NCI-H2081 treated with DMSO at 0.1 percent for 48 hours (cell line): ENCODE measurements around the gene EPHB2.

Experiments
- DNase-seq: peaks from one replicate; lab custom pipeline; 2025; lab: John Stamatoyannopoulos, UW

Gene EPHB2

GRCh38 chr1:22860883-22861385 is 150.3 kb downstream of the EPHB2 start:
- DNase-seq, result no peak

- DNase-seq, result no peak
Observed at GRCh38 chr1:22861764-22862440, 151.3 kb downstream of the EPHB2 start.

GRCh38 chr1:22862752-22863151 is 152.1 kb downstream of the EPHB2 start:
- DNase-seq, result no peak

- DNase-seq, result no peak
Observed at GRCh38 chr1:22863766-22864165, 153.1 kb downstream of the EPHB2 start.

GRCh38 chr1:22864886-22865285 is 154.2 kb downstream of the EPHB2 start:
- DNase-seq, result no peak

GRCh38 chr1:22865736-22866135 is 155.1 kb downstream of the EPHB2 start:
- DNase-seq, result no peak

GRCh38 chr1:22866868-22867267 is 156.2 kb downstream of the EPHB2 start:
- no peak for DNase-seq

- no peak for DNase-seq
Observed at GRCh38 chr1:22868331-22868730, 157.7 kb downstream of the EPHB2 start.

GRCh38 chr1:22869325-22869724 is 158.7 kb downstream of the EPHB2 start:
- DNase-seq, result no peak

GRCh38 chr1:22870201-22870871 is 159.7 kb downstream of the EPHB2 start:
- DNase-seq, result no peak

- no peak for DNase-seq
Observed at GRCh38 chr1:22872981-22873664, 162.5 kb downstream of the EPHB2 start.

- DNase-seq, result no peak
Observed at GRCh38 chr1:22874785-22875184, 164.1 kb downstream of the EPHB2 start.

- DNase-seq, result no peak
Observed at GRCh38 chr1:22875241-22875640, 164.6 kb downstream of the EPHB2 start.

- no peak for DNase-seq
Observed at GRCh38 chr1:22875841-22876240, 165.2 kb downstream of the EPHB2 start.

GRCh38 chr1:22876359-22877111 is 165.9 kb downstream of the EPHB2 start:
- DNase-seq, result no peak

GRCh38 chr1:22877112-22877915 is 166.7 kb downstream of the EPHB2 start:
- DNase-seq, result no peak

- no peak for DNase-seq
Observed at GRCh38 chr1:22877980-22878379, 167.3 kb downstream of the EPHB2 start.

- DNase-seq, result no peak
Observed at GRCh38 chr1:22878626-22879025, 168.0 kb downstream of the EPHB2 start.

- DNase-seq, result no peak
Observed at GRCh38 chr1:22879445-22879844, 168.8 kb downstream of the EPHB2 start.

- no peak for DNase-seq
Observed at GRCh38 chr1:22880174-22880601, 169.5 kb downstream of the EPHB2 start.

- no peak for DNase-seq
Observed at GRCh38 chr1:22883406-22883805, 172.8 kb downstream of the EPHB2 start.
